ENCODE measurements around the gene OBSCN. TPM values are rescaled to one million over a fixed set of nuclear protein-coding genes. Genes with fewer than 3 reads are reported as not detected.
"Not testable (repeated sequence)": the region's sequence is repeated elsewhere in the genome, so short reads cannot be mapped to it uniquely, and the experiment has no call there.

The OBSCN gene
- total RNA-seq, 1 donor from 2014 or later, result 30.2 TPM

- DNase-seq (ENCODE audit: low spot score in 2 of 2) (no peak), FAIRE-seq (no peak)
Observed at GRCh38 chr1:228211531-228212414, 3.9 kb downstream of the OBSCN start.

GRCh38 chr1:228212415-228212965, 4.6 kb downstream of the OBSCN start:
- no peak for FAIRE-seq
- no peak for DNase-seq (ENCODE audit: low spot score in 2 of 2)

DNA sequence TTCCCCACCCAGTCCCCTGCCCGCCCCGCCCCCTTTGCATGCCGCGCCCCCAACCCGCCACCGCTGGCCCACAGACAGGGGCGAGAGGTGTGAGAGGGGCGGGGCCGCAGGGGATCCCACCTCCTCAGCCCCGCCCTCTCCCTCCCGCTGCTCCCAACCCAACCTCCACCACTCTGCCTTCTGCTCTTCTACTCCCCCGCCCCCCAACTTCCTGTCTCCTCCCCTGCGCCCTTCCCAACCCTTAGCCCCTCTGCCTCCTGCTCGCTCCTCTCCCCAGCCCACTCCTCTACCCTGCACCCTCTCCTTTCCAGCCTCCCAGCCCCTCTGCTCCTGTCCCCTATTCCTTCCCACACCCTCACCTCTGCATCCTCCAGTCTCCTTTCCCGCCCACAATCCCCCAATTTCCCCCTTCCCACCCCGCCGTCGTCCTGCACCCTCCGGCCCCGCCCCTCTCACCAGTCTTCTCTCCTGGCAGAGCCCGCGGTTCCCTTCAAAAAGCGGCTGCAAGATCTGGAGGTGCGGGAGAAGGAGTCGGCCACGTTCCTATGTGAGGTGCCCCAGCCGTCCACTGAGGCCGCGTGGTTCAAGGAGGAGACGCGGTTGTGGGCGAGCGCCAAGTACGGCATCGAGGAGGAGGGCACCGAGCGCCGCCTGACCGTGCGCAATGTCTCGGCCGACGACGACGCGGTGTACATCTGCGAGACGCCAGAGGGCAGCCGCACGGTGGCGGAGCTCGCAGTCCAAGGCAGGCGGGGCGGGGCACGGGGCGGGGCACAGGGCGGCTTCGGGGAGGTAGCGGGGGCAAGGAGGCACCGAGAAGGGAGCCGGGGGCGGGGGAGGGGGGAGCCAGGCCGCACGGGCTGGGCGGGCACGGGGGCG, 5.4 kb downstream of the OBSCN start:
- FAIRE-seq (no peak), DNase-seq (ENCODE audit: low spot score in 2 of 2) (peak; percentile 82 to 90)

DNA sequence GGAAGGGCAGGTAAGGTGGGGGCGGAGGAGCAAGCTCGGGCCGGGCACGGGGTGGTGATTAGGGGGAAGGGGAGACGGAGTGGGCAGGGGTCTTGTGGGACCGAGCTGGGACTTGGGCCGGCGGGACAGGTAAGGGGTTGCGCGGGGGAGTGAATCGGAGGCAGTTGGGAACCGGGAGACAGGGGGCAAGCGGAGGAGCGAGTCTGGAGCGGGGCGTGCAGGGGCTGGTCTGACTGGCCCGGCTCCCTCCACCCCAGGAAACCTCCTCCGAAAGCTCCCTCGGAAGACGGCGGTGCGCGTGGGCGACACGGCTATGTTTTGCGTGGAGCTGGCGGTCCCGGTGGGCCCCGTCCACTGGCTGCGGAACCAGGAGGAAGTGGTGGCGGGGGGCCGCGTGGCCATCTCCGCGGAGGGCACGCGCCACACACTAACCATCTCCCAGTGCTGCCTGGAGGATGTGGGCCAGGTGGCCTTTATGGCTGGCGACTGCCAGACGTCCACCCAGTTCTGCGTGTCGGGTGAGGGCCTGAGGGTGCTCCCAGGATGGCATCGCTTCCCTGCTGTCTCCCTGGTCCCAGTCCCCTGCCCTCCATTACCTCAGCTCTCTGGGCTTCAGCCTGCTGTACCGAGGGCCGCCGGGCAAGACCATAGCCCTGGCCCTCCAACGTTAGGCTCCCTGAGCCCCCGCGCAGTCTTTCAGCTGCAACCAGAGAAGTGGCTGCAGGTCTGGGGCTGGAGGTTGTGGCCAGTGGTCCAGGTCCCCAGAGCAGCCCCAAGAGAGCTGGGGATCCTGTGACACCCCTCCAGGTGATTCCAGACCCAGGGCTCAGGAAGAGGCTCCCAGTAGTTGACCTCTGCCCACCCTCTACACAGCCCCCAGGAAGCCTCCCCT, 6.3 kb downstream of the OBSCN start:
- DNase-seq (ENCODE audit: low spot score in 2 of 2) (no peak), FAIRE-seq (no peak)

- no peak for FAIRE-seq
- no peak for DNase-seq (ENCODE audit: low spot score in 2 of 2)
Observed at GRCh38 chr1:228214921-228215662, 7.2 kb downstream of the OBSCN start.

DNA sequence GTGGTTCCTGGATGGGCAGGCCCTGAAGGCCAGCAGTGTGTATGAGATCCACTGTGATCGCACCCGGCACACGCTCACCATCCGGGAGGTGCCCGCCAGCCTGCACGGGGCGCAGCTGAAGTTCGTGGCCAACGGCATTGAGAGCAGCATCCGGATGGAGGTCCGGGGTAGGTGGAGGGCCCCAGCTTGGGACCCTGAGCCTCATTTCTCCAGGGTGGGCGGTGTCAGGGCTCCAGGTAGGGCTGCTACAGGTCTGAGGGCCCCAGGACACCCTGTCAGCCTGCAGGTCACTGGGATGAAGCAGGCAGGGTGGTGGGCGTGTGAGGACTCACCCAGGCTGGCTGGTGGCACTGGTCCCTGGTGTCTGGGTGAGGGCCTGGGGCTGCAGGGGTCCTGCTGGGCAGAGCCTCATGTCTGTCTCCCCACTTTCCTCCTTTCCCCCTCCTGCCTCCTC, 7.8 kb downstream of the OBSCN start:
- no peak for FAIRE-seq

GRCh38 chr1:228216371-228217320, 8.8 kb downstream of the OBSCN start:
- FAIRE-seq (no peak), DNase-seq (ENCODE audit: low spot score in 2 of 2) (no peak)

More for the DNA sequence above, 7.8 kb downstream of the OBSCN start:
- DNase-seq (ENCODE audit: low spot score in 2 of 2), result no peak

DNA sequence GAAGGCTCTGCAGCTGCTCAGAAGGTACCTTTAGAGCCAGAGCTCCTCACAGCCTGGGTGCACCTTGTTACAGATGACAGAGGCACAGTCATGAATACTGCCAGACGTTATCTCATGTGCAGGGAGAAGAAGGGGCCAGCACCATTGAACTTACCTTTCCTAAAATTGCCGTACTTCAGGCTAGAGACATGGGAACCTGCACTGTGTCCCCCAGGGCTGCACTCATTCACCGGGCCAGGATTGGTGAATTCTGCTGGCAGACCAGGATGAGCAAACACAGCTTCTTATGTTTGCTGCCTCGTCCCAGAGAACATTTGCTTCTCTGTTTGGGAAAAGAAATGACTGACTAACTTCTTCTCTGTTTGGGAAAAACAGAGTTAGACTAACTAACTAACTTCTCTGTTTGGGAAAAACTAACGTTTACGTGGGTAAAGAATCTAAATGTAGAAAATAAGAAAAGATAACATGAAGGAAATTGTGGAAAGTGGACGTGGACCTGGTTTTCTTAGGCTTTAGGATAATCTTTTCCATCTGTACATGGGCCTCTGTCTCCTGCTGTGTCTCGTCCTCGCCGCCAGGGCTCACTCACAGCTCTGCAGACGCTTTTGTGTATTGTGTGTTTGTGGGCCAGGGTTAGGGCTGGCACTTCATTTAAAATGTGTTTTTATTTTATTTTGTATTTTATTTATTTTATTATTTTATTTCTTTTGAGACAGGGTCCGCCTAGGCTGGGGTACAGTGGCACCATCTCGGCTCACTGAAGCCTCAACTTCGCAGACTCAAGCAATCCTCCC, 9.9 kb downstream of the OBSCN start:
- no peak for DNase-seq (ENCODE audit: low spot score in 2 of 2)
- FAIRE-seq, result no peak

DNA sequence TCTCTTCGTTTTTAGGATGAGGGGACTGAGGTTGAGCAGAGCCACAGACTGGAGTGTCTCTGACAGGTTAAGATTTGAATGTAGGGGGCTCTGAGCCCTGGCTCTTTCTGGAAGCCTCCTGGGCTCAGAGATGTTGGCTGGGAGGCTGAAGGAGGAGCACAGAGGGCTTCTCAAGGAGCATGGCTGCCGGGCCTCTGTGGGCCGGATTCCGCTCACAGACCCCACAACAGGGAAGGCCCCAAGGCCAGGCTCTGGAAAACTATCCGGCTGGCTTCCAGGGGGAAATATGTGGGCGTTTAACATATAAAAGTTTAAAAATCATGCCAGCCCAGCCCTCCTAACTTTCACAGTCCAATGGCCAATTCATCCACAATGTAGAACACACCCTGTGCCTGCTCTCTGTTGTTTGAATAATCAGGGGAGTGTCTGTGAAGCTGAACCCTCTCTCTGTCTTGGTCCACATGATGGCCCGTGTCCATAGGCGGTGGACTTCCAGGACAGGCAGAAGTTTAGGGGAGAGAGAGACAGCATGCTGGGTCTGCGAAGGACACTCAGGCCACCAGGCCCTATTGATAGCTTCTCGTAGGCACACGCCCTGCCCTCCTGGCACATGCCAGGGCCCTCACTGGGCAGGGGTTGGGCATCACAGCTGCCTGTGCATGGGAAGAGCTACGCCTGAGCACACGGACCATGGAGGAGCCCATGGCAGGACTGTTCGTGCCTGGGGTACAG, 10.8 kb downstream of the OBSCN start:
- FAIRE-seq (no peak), DNase-seq (ENCODE audit: low spot score in 2 of 2) (no peak)

- no peak for DNase-seq (ENCODE audit: low spot score in 2 of 2)
- FAIRE-seq, result no peak
Observed at GRCh38 chr1:228219245-228219961, 11.6 kb downstream of the OBSCN start.

- FAIRE-seq, result no peak
- no peak for DNase-seq (ENCODE audit: low spot score in 2 of 2)
Observed at GRCh38 chr1:228219962-228220780, 12.3 kb downstream of the OBSCN start.

GRCh38 chr1:228221097-228221496, 13.3 kb downstream of the OBSCN start:
- not testable (repeated sequence) for DNase-seq (ENCODE audit: low spot score in 2 of 2); FAIRE-seq

- DNase-seq (ENCODE audit: low spot score in 2 of 2) (no peak), FAIRE-seq (no peak)
Observed at GRCh38 chr1:228222548-228222947, 14.7 kb downstream of the OBSCN start.

DNA sequence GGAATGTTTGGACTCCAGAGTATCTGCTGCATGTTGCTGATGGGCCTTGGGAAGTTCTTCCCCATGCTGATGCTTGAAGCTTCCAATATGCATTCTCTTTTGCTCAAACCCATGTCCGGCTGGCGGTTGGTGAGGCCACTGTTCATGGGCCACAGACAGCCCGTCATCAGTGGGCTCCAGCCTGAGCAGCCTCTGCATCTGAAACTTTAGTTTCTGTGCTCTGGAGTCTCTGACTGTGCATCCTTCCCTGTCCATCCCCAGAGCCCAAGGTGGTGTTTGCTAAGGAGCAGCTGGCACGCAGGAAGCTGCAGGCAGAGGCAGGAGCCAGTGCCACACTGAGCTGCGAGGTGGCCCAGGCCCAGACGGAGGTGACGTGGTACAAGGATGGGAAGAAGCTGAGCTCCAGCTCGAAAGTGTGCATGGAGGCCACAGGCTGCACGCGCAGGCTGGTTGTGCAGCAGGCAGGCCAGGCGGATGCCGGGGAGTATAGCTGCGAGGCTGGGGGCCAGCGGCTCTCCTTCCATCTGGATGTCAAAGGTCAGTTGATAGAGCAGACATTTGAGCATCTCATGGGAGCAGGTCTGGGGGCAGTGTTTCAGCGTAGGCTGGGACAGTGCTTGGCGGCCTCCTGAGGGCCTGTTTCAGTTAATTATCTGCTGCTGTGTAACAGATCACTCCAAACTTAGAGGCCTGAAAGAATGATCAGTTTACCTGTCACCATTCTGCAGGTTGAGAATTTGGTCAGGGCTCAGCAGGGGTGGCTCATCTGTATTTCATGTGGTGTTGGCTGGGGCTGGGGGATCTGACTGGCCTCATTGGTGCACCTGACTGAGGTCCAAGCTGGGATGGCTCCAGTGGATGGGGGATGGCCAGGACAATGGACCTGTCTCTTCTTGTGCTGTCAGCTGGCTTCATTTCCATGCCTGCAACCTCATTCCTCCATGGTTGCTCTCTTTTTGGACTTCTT, 16.6 kb downstream of the OBSCN start:
- no peak for DNase-seq (ENCODE audit: low spot score in 2 of 2)
- FAIRE-seq, result no peak
